ENCODE results near the gene WFIKKN1. TPM values are rescaled to one million over a fixed set of nuclear protein-coding genes. Genes with fewer than 3 reads are reported as not detected.

Gene WFIKKN1
- total and polyA plus RNA-seq, 2 of the 13 experiments (the other 11 are each of a cell fraction or from before 2014, with no cell fraction given): 1.7 to 4.9 TPM

DNA sequence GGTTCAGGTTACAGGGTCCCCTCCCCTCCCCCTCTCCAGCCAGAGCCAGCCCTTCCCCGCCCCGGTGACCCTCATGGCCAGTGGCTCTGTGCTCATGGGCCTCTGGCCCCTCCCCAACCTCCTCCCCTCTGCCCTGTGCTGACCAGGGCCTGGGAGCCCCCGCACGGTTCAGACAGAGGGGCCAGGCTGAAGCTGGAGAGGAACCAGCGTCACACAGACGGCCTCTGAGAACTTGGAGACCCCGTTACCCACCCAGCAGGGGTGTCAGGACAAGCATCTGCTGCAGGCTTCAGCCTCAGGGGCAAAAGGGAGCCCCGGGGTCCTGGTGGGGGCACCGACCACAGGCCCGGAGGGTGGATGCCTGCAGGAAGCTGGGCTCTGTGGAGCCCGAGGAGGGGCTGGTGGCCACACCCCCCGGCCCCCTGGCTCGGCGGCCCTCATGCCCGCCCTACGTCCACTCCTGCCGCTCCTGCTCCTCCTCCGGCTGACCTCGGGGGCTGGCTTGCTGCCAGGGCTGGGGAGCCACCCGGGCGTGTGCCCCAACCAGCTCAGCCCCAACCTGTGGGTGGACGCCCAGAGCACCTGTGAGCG is at the start of gene WFIKKN1 (continued):
- TF ChIP-seq FOXC1 (CRISPR knock-in tag; IDR thresholded peaks at IDR 0.05; ENCODE audit: borderline replicate concordance) (peak; percentile 63; the same call in 1 of the 2 replicates), ATF7 (IDR thresholded peaks at IDR 0.05) (no peak), ATF7 (CRISPR knock-in tag; IDR thresholded peaks at IDR 0.05) (0 out of 2 replicates have a peak, but pooled peaks have one; percentile 15), ZNF253 (CRISPR knock-in tag; IDR thresholded peaks at IDR 0.05; ENCODE audit: borderline replicate concordance) (no peak), ZNF724P (CRISPR knock-in tag; IDR thresholded peaks at IDR 0.05; ENCODE audit: borderline replicate concordance) (no peak), HOXA3 (CRISPR knock-in tag; IDR thresholded peaks at IDR 0.05) (peak; percentile 21; the same call in 1 of the 2 replicates), BRCA1 (CRISPR knock-in tag; IDR thresholded peaks at IDR 0.05) (no peak), ZKSCAN1 (IDR thresholded peaks at IDR 0.05; ENCODE audit: low read length) (no peak), NCOR1 (IDR thresholded peaks at IDR 0.05; ENCODE audit: borderline replicate concordance, low read length) (no peak), ZNF782 (CRISPR knock-in tag; IDR thresholded peaks at IDR 0.05; ENCODE audit: borderline replicate concordance) (no peak; the same call in 1 of the 2 replicates)
- TF ChIP-seq, protein P1, sequence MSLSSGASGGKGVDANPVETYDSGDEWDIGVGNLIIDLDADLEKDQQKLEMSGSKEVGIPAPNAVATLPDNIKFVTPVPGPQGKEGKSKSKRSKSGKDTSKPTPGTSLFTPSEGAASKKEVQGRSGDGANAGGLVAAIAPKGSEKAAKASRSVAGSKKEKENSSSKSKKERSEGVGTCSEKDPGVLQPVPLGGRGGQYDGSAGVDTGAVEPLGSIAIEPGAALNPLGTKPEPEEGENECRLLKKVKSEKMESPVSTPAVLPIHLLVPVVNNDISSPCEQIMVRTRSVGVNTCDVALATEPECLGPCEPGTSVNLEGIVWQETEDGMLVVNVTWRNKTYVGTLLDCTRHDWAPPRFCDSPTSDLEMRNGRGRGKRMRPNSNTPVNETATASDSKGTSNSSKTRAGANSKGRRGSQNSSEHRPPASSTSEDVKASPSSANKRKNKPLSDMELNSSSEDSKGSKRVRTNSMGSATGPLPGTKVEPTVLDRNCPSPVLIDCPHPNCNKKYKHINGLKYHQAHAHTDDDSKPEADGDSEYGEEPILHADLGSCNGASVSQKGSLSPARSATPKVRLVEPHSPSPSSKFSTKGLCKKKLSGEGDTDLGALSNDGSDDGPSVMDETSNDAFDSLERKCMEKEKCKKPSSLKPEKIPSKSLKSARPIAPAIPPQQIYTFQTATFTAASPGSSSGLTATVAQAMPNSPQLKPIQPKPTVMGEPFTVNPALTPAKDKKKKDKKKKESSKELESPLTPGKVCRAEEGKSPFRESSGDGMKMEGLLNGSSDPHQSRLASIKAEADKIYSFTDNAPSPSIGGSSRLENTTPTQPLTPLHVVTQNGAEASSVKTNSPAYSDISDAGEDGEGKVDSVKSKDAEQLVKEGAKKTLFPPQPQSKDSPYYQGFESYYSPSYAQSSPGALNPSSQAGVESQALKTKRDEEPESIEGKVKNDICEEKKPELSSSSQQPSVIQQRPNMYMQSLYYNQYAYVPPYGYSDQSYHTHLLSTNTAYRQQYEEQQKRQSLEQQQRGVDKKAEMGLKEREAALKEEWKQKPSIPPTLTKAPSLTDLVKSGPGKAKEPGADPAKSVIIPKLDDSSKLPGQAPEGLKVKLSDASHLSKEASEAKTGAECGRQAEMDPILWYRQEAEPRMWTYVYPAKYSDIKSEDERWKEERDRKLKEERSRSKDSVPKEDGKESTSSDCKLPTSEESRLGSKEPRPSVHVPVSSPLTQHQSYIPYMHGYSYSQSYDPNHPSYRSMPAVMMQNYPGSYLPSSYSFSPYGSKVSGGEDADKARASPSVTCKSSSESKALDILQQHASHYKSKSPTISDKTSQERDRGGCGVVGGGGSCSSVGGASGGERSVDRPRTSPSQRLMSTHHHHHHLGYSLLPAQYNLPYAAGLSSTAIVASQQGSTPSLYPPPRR (CRISPR knock-in tag; IDR thresholded peaks at IDR 0.05; ENCODE audit: borderline replicate concordance): peak; percentile 37; the same call in 1 of the 2 replicates
- TF ChIP-seq, protein P2, sequence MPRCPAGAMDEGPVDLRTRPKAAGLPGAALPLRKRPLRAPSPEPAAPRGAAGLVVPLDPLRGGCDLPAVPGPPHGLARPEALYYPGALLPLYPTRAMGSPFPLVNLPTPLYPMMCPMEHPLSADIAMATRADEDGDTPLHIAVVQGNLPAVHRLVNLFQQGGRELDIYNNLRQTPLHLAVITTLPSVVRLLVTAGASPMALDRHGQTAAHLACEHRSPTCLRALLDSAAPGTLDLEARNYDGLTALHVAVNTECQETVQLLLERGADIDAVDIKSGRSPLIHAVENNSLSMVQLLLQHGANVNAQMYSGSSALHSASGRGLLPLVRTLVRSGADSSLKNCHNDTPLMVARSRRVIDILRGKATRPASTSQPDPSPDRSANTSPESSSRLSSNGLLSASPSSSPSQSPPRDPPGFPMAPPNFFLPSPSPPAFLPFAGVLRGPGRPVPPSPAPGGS (CRISPR knock-in tag; IDR thresholded peaks at IDR 0.05): no peak
- TF ChIP-seq, protein P3, sequence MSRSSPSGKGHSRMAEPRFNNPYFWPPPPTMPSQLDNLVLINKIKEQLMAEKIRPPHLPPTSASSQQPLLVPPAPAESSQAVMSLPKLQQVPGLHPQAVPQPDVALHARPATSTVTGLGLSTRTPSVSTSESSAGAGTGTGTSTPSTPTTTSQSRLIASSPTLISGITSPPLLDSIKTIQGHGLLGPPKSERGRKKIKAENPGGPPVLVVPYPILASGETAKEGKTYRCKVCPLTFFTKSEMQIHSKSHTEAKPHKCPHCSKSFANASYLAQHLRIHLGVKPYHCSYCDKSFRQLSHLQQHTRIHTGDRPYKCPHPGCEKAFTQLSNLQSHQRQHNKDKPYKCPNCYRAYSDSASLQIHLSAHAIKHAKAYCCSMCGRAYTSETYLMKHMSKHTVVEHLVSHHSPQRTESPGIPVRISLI (CRISPR knock-in tag; IDR thresholded peaks at IDR 0.05; ENCODE audit: borderline replicate concordance): no peak; the same call in 1 of the 2 replicates
- TF ChIP-seq, protein P4, sequence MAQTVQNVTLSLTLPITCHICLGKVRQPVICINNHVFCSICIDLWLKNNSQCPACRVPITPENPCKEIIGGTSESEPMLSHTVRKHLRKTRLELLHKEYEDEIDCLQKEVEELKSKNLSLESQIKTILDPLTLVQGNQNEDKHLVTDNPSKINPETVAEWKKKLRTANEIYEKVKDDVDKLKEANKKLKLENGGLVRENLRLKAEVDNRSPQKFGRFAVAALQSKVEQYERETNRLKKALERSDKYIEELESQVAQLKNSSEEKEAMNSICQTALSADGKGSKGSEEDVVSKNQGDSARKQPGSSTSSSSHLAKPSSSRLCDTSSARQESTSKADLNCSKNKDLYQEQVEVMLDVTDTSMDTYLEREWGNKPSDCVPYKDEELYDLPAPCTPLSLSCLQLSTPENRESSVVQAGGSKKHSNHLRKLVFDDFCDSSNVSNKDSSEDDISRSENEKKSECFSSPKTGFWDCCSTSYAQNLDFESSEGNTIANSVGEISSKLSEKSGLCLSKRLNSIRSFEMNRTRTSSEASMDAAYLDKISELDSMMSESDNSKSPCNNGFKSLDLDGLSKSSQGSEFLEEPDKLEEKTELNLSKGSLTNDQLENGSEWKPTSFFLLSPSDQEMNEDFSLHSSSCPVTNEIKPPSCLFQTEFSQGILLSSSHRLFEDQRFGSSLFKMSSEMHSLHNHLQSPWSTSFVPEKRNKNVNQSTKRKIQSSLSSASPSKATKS (CRISPR knock-in tag; IDR thresholded peaks at IDR 0.05): 0 out of 2 replicates have a peak, but pooled peaks have one; percentile 35
- TF ChIP-seq, protein P5, sequence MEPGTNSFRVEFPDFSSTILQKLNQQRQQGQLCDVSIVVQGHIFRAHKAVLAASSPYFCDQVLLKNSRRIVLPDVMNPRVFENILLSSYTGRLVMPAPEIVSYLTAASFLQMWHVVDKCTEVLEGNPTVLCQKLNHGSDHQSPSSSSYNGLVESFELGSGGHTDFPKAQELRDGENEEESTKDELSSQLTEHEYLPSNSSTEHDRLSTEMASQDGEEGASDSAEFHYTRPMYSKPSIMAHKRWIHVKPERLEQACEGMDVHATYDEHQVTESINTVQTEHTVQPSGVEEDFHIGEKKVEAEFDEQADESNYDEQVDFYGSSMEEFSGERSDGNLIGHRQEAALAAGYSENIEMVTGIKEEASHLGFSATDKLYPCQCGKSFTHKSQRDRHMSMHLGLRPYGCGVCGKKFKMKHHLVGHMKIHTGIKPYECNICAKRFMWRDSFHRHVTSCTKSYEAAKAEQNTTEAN (CRISPR knock-in tag; conservative IDR thresholded peaks at IDR 0.05): no peak; the same call in 1 of the 2 replicates
